SK-N-SH (cell line): ENCODE results near the gene RAB11B. TPM values are rescaled to one million over a fixed set of nuclear protein-coding genes. Genes with fewer than 3 reads are reported as not detected.
"Not testable (repeated sequence)": the region's sequence is repeated elsewhere in the genome, so short reads cannot be mapped to it uniquely, and the experiment has no call there.

Source experiments
- CTCF ChIA-PET: fragments of 300-600, 350-600 bp; formaldehyde crosslinking; extraction: SDS; loops from one replicate; lab custom pipeline; 2021; lab: Yijun Ruan, JAX
- POLR2A ChIA-PET: fragments of 350-600 bp; sonication (Branson Sonifier 250); formaldehyde crosslinking; extraction: SDS; loops from one replicate; lab custom pipeline; 2020; ENCODE audit warnings: antibody characterized with exemption, inconsistent platforms; lab: Yijun Ruan, JAX
- DNase-seq: peaks from one replicate; pipeline ENCODE4 v3.0.0; 2012
- H2AFZ ChIP-seq: fragments of 200-600 bp; sonication (generic); 2 replicates; pipeline ENCODE4 v1.8.1; 2016; ENCODE audit warnings: antibody characterized with exemption, mild to moderate bottlenecking, low read depth
- H3F3A ChIP-seq: fragments of 200-600 bp; sonication (generic); replicated peaks from 2 replicates; pipeline ENCODE3; 2016; ENCODE audit warnings: antibody characterized with exemption, mild to moderate bottlenecking; ENCODE audit not compliant: insufficient read depth
- H3K27ac ChIP-seq, 2 experiments: fragments of 200-500 bp in 1 of 2; fragments of 200-600 bp in 1 of 2; sonication (Bioruptor generic) in 1 of 2; sonication (generic), shearing (Covaris generic) in 1 of 2; 2 replicates each; pipeline versions ENCODE4 v1.5.1 to v1.6.1; 2014 to 2016; ENCODE audit warnings: low read depth in 2 of 2, inconsistent platforms in 1 of 2, low read length in 1 of 2, mild to moderate bottlenecking in 1 of 2, mixed read lengths in 1 of 2
- H3K27me3 ChIP-seq: fragments of 200-600 bp; sonication (generic), shearing (Covaris generic); 2 replicates; pipeline ENCODE4 v1.6.1; 2016; ENCODE audit warnings: mixed run types; ENCODE audit not compliant: insufficient read depth
- H3K36me3 ChIP-seq, 2 experiments: fragments of 200-500 bp in 1 of 2; fragments of 200-600 bp in 1 of 2; sonication (Bioruptor generic) in 1 of 2; sonication (generic) in 1 of 2; replicated peaks in 1 of 2; 2 replicates each; pipeline versions ENCODE3 to v1.5.1; 2014 to 2016; ENCODE audit warnings: low read length in 1 of 2, mild to moderate bottlenecking in 1 of 2; ENCODE audit not compliant: insufficient read depth in 2 of 2, control insufficient read depth in 1 of 2
- H3K4me1 ChIP-seq, 2 experiments: fragments of 200-500 bp in 1 of 2; fragments of 200-600 bp in 1 of 2; sonication (Bioruptor generic) in 1 of 2; sonication (generic), shearing (Covaris generic) in 1 of 2; 2 replicates each; pipeline versions ENCODE4 v1.5.1 to v1.6.1; 2014 to 2016; ENCODE audit warnings: low read depth in 1 of 2, low read length in 1 of 2, mixed run types in 1 of 2; ENCODE audit not compliant: insufficient read depth in 2 of 2, control insufficient read depth in 1 of 2
- H3K4me2 ChIP-seq: fragments of 200-600 bp; sonication (generic), shearing (Covaris generic); 2 replicates; pipeline ENCODE4 v1.6.1; 2017; ENCODE audit warnings: mixed run types
- H3K4me3 ChIP-seq, 2 experiments: fragments of 200-500 bp in 1 of 2; fragments of 200-600 bp in 1 of 2; sonication (Bioruptor generic) in 1 of 2; sonication (generic), shearing (Covaris generic) in 1 of 2; 2 replicates each; pipeline versions ENCODE4 v1.5.1 to v1.8.1; 2014 to 2016; ENCODE audit warnings: low read depth in 2 of 2, inconsistent platforms in 1 of 2, low read length in 1 of 2, mild to moderate bottlenecking in 1 of 2, mixed read lengths in 1 of 2, moderate library complexity in 1 of 2
- H3K79me2 ChIP-seq: fragments of 200-600 bp; sonication (generic); 2 replicates; pipeline ENCODE4 v1.8.1; 2017; ENCODE audit warnings: mild to moderate bottlenecking; ENCODE audit not compliant: insufficient read depth
- H3K9ac ChIP-seq: fragments of 200-600 bp; sonication (generic); 2 replicates; pipeline ENCODE4 v1.6.1; 2017; ENCODE audit warnings: mixed run types
- H3K9me2 ChIP-seq: fragments of 200-600 bp; sonication (generic); 2 replicates; pipeline ENCODE4 v1.6.1; 2017; ENCODE audit warnings: mixed run types
- H3K9me3 ChIP-seq: fragments of 200-600 bp; sonication (generic); 2 replicates; pipeline ENCODE4 v1.6.1; 2017; ENCODE audit warnings: mixed run types, mild to moderate bottlenecking, moderate library complexity
- H4K20me1 ChIP-seq: fragments of 200-600 bp; sonication (generic); 2 replicates; pipeline ENCODE4 v1.6.1; 2017; ENCODE audit warnings: mild to moderate bottlenecking, mixed run types; ENCODE audit not compliant: insufficient read depth
- MAX ChIP-seq: IDR thresholded peaks from 2 replicates; pipeline ENCODE4 v1.4.0; 2012; ENCODE audit warnings: low read depth
- RAD21 ChIP-seq: IDR thresholded peaks from 2 replicates; pipeline ENCODE4 v1.6.1; 2012; ENCODE audit warnings: mild to moderate bottlenecking, low read length
- RXRA ChIP-seq: IDR thresholded peaks from 2 replicates; pipeline ENCODE4 v1.4.0; 2012; ENCODE audit warnings: low read depth, mild to moderate bottlenecking, borderline replicate concordance
- TCF12 ChIP-seq: IDR thresholded peaks from 2 replicates; pipeline ENCODE4 v1.4.0; 2012
- USF2 ChIP-seq: fragments of 150-350 bp; IDR thresholded peaks from 2 replicates; pipeline ENCODE4 v1.6.1; 2017; ENCODE audit warnings: antibody characterized with exemption, low read length, low read depth, borderline replicate concordance
- WGBS: methylation state at CpG from one replicate; pipeline ENCODE4 v1.1.6; 2017; ENCODE audit warnings: low lambda C conversion rate; 5-methylcytosine and 5-hydroxymethylcytosine counted together
- polyA plus RNA-seq, 3 experiments: library from polyadenylated mRNA; depleted of rRNA; stranded (reverse); fragments of >200 nt; gene quantifications; 2 replicates each; pipeline ENCODE4 v1.2.3, GENCODE V29; 2012

Gene RAB11B
- polyA plus RNA-seq, 1 of the 3 experiments (the other 2 are of a cell fraction) = 127 TPM

GRCh38 chr19:8441725-8442544, 51.8 kb downstream of the RAB11B start:
- Histone ChIP-seq H3K79me2 (peaks cover 28% of the 10 kb centered on the region), H4K20me1 (peaks cover 15% of the 10 kb centered on the region), H2AFZ (no peak overlapping the region), H3K4me2 (no peak overlapping the region), H3K4me3 (no peak overlapping the region), H3K9ac (no peak overlapping the region), H3K9me3 (no peaks in the 10 kb centered on the region), H3K27ac (no peak overlapping the region), H3K27me3 (no peaks in the 10 kb centered on the region), H3K9me2 (no peaks in the 10 kb centered on the region), H3K4me1 (peaks cover 8% of the 10 kb centered on the region in 2 experiments; a peak in 3 of 4 replicates), H3K36me3 (peaks cover 5 to 13% of the 10 kb centered on the region in 2 experiments), H3F3A (peaks cover 22% of the 10 kb centered on the region)
- TF ChIP-seq USF2 (no peak), RXRA (no peak), TCF12 (no peak), RAD21 (no peak), MAX (no peak)
- WGBS = 79% methylated on average over 5 of the region's 6 CpGs
- ChIA-PET POLR2A (no interaction called here), CTCF (interaction anchor here (0.7 to 4.2 kb wide), 3 partner anchors 16 to 88 kb away, joined by 3 to 14 read pairs (median 3); no protein-coding TSS in a partner anchor)
- DNase-seq = no peak

GRCh38 chr19:8444140-8444676, 54.0 kb downstream of the RAB11B start:
- CTCF ChIA-PET = interaction anchor here (1.5 kb wide), 1 partner anchor 90 kb away, joined by 9 read pairs; no protein-coding TSS in a partner anchor
- not testable (repeated sequence) for H3K27me3 ChIP-seq, DNase-seq, H3K9me3 ChIP-seq, H3K9me2 ChIP-seq
- Histone ChIP-seq H4K20me1 (peaks cover 38% of the 10 kb centered on the region), H2AFZ (peak overlapping the region; percentile 88), H3K4me3 (peak overlapping the region; percentile 65 to 80), H3K4me1 (peaks cover 13 to 17% of the 10 kb centered on the region in 2 experiments; a peak in 3 of 4 replicates), H3F3A (peaks cover 26% of the 10 kb centered on the region), H3K79me2 (peaks cover 51% of the 10 kb centered on the region), H3K36me3 (peaks cover 16 to 21% of the 10 kb centered on the region in 2 experiments), H3K4me2 (peak overlapping the region; percentile 84), H3K27ac (peak overlapping the region; percentile 74 to 85), H3K9ac (peak overlapping the region; percentile 99)
- POLR2A ChIA-PET = interaction anchor here (0.8 to 1.3 kb wide), 6 partner anchors 14 to 82 kb away, joined by 3 to 6 read pairs (median 4); partner anchors contain the start of gene ZNF414
- 17% methylated on average over 32 of the region's 32 CpGs for WGBS
